GM23248 (cell line): ENCODE measurements around the gene CALM1. TPM values are rescaled to one million over a fixed set of nuclear protein-coding genes. Genes with fewer than 3 reads are reported as not detected.

ENCODE experiments used
- DNase-seq: peaks from one replicate; pipeline ENCODE4 v3.0.0-alpha.2; 2015
- H2AFZ ChIP-seq: fragments of 200-600 bp; sonication (generic); 2 replicates; pipeline ENCODE4 v1.6.1; 2016; ENCODE audit warnings: antibody characterized with exemption
- H3F3A ChIP-seq: fragments of 200-600 bp; sonication (generic); 2 replicates; pipeline ENCODE4 v1.6.1; 2016; ENCODE audit warnings: mild to moderate bottlenecking, antibody characterized with exemption, mixed run types; ENCODE audit not compliant: insufficient read depth
- H3K27ac ChIP-seq: fragments of 200-600 bp; sonication (generic); 2 replicates; pipeline ENCODE4 v1.5.1; 2016; ENCODE audit warnings: mild to moderate bottlenecking
- H3K27me3 ChIP-seq: fragments of 200-600 bp; sonication (generic); replicated peaks from 2 replicates; pipeline ENCODE4 v1.6.1; 2016; ENCODE audit warnings: mild to moderate bottlenecking; ENCODE audit not compliant: insufficient read depth
- H3K36me3 ChIP-seq: fragments of 200-600 bp; sonication (generic); 2 replicates; pipeline ENCODE4 v1.6.1; 2016; ENCODE audit warnings: low read depth, mild to moderate bottlenecking
- H3K4me1 ChIP-seq: fragments of 200-600 bp; sonication (generic); 2 replicates; pipeline ENCODE4 v1.6.1; 2016; ENCODE audit warnings: mild to moderate bottlenecking; ENCODE audit not compliant: insufficient read depth
- H3K4me2 ChIP-seq: fragments of 200-600 bp; sonication (generic); one replicate; pipeline ENCODE4 v1.6.1; 2016; ENCODE audit warnings: mild to moderate bottlenecking; ENCODE audit not compliant: unreplicated experiment
- H3K4me3 ChIP-seq: fragments of 200-600 bp; sonication (generic); 2 replicates; pipeline ENCODE4 v1.5.1; 2016; ENCODE audit warnings: mild to moderate bottlenecking
- H3K79me2 ChIP-seq: fragments of 200-600 bp; sonication (generic); 2 replicates; pipeline ENCODE4 v1.6.1; 2016; ENCODE audit warnings: mild to moderate bottlenecking; ENCODE audit not compliant: insufficient read depth
- H3K9ac ChIP-seq: fragments of 200-600 bp; sonication (generic); 2 replicates; pipeline ENCODE4 v1.6.1; 2016; ENCODE audit warnings: mild to moderate bottlenecking
- H3K9me2 ChIP-seq: fragments of 200-600 bp; sonication (generic); 2 replicates; pipeline ENCODE4 v1.6.1; 2016; ENCODE audit warnings: mixed run types, mild to moderate bottlenecking, moderate library complexity; ENCODE audit not compliant: insufficient read depth
- H3K9me3 ChIP-seq: fragments of 200-600 bp; sonication (generic); one replicate; pipeline ENCODE4 v1.6.1; 2017; ENCODE audit warnings: low read depth
- H4K20me1 ChIP-seq: fragments of 200-600 bp; sonication (generic); 2 replicates; pipeline ENCODE4 v1.6.0; 2016; ENCODE audit not compliant: insufficient read depth
- EZH2 ChIP-seq: fragments of 200-600 bp; sonication (generic); IDR thresholded peaks from 2 replicates; pipeline ENCODE4 v1.6.1; 2018; ENCODE audit warnings: antibody characterized with exemption, mild to moderate bottlenecking; ENCODE audit not compliant: insufficient read depth, poor library complexity, severe bottlenecking
- EZH2phosphoT487 ChIP-seq: fragments of 200-600 bp; sonication (generic); IDR thresholded peaks from 2 replicates; pipeline ENCODE4 v1.6.1; 2018; ENCODE audit warnings: antibody characterized with exemption, moderate library complexity, mild to moderate bottlenecking, low read depth; ENCODE audit not compliant: insufficient read depth
- WGBS, 2 experiments: methylation state at CpG; one replicate each; pipeline ENCODE4 v1.1.6; 2015 to 2017; ENCODE audit warnings: low lambda C conversion rate in 2 of 2, low coverage in 1 of 2; ENCODE audit errors: missing lambda C conversion rate in 2 of 2; 5-methylcytosine and 5-hydroxymethylcytosine counted together
- in situ Hi-C: fragments of 300-500 bp; cut with MboI; formaldehyde crosslinking; loops from 2 replicates; pipeline ENCODE4 v1.15.0; 2020
- polyA plus RNA-seq: library from polyadenylated mRNA; unstranded; fragments of >200 nt; fragmentation: Nextera tagmentation; extraction: Ambion mirVana; gene quantifications from 2 replicates; pipeline ENCODE4 v1.2.1, GENCODE V29; 2016
- total RNA-seq: library from RNA; depleted of rRNA; stranded (reverse); fragments of >200 nt; shearing (Covaris generic); gene quantifications from 2 replicates; pipeline ENCODE4 v1.2.3, GENCODE V29; 2014

Gene CALM1
- total and polyA plus RNA-seq, 2 experiments from 2014 or later = 281 to 782 TPM

DNA sequence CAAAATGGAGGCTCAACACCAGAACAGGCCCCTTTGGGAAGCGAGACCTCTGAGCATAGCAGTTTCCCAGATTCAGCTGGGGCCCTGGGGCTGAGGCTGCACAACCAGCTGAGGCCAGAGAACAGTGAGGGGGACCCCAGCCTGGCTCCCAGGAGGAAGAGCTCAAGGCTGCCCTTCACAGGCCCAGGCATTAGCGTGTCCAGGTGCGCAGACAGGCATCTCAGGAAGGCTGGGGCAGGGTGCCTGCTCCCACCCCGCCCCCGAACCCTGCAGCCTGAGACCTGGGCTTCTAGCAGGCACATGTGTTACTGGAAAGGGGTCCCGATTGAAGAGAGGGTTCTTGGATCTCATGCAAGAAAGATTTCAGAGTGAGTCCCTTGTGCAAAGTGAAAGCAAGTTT lies 27.2 kb downstream of the CALM1 start:
- Histone ChIP-seq H4K20me1 (no peaks in the 10 kb centered on the region), H3K4me2 (no peak overlapping the region), H3K4me3 (no peak overlapping the region), H3K9me3 (no peaks in the 10 kb centered on the region), H3K9me2 (no peaks in the 10 kb centered on the region), H3K27ac (no peak overlapping the region), H3F3A (peaks cover 4% of the 10 kb centered on the region; the same call in 1 of the 2 replicates), H3K27me3 (no peaks in the 10 kb centered on the region), H3K4me1 (peaks cover 5% of the 10 kb centered on the region; the same call in 1 of the 2 replicates), H3K36me3 (no peaks in the 10 kb centered on the region), H3K9ac (no peak overlapping the region), H3K79me2 (no peaks in the 10 kb centered on the region), H2AFZ (no peak overlapping the region)
- 90 to 91% methylated on average over 6 of the region's 6 CpGs for WGBS, 2 experiments
- TF ChIP-seq EZH2phosphoT487 (no peak), EZH2 (no peak)
- in situ Hi-C loops = no loop called here
- DNase-seq = no peak

DNA sequence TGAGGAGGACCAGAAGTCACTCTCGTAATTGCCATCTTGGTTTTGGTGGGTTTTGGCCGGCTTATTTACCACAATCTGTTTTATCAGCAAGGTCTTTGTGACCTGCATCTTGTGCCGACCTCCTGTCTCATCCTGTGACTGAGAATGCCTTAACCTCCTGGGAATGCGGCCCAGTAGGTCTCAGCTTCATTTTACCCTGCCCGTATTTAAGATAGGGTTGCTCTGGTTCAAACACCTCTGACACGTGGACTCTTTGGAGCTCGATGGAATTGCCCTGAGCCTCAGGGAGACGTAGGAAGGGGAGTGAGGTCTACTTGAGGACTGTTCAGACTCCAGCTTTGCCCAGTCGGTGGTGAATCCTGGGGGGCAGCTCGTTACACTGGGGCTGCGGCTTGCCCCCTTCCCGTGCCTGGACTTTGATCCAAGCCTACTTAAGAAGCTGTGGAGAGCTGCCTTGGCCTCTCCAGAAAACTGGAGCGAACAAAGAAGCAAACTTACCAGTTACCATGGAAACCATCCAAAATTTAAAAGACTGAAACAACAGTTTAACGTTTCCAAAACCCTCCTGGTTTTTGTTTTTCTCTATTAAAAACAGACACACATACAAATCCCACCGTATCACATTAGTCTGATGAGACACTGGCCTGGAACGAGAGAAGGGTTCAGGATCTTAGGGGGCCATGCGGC lies 28.0 kb downstream of the CALM1 start:
- WGBS, 2 experiments = 43 to 47% methylated on average over 17 of the region's 17 CpGs

DNA sequence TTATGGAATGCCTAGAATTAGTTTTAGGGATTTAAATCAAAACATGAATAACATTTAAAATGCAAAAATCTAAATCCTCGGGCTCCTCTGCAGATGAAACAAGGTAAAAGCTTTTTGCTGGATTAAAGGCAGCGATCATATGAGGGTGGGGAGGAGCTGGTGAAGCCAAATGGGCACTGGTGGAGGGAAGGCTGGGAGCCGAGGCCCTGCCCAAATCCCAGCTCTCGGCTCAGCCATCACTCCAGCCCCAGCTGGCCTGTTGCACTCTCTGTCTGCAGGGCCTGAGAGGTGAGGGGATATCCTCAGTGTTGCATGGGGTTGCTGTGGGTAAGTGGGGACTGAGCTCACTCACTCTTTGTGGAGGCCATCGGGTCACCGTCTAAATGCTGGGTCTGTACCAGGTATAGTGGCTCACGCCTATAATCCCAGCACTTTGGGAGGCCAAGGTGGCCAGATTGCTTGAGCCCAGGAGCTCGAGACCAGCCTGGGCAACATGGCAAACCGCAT lies 28.6 kb downstream of the CALM1 start:
- no peak for TF ChIP-seq EZH2
- TF ChIP-seq EZH2phosphoT487 = no peak
- no peaks in the 10 kb centered on the region for H3F3A ChIP-seq
- no peaks in the 10 kb centered on the region for H3K27me3 ChIP-seq
- H3K79me2 ChIP-seq = no peaks in the 10 kb centered on the region
- no peaks in the 10 kb centered on the region for H3K9me2 ChIP-seq
- DNase-seq = no peak
- H3K27ac ChIP-seq = no peak overlapping the region
- no peaks in the 10 kb centered on the region for H4K20me1 ChIP-seq
- H3K9ac ChIP-seq = no peak overlapping the region
- no peaks in the 10 kb centered on the region for H3K9me3 ChIP-seq
- H3K36me3 ChIP-seq = no peaks in the 10 kb centered on the region
- in situ Hi-C loops = no loop called here
- 69 to 71% methylated on average over 9 of the region's 9 CpGs for WGBS, 2 experiments
- no peaks in the 10 kb centered on the region for H3K4me1 ChIP-seq
- H3K4me3 ChIP-seq = no peak overlapping the region
- H2AFZ ChIP-seq = no peak overlapping the region
- H3K4me2 ChIP-seq = no peak overlapping the region

More for the DNA sequence above, 28.0 kb downstream of the CALM1 start:
- no peaks in the 10 kb centered on the region for H3K9me3 ChIP-seq
- TF ChIP-seq EZH2phosphoT487 = no peak
- TF ChIP-seq EZH2 = no peak
- H3K4me3 ChIP-seq = no peak overlapping the region
- no peaks in the 10 kb centered on the region for H3K36me3 ChIP-seq
- H3K27ac ChIP-seq = no peak overlapping the region
- no peaks in the 10 kb centered on the region for H4K20me1 ChIP-seq
- H3K79me2 ChIP-seq = no peaks in the 10 kb centered on the region
- H3K4me1 ChIP-seq = no peaks in the 10 kb centered on the region; the same call in 1 of the 2 replicates
- H3K4me2 ChIP-seq = no peak overlapping the region
- H3F3A ChIP-seq = no peaks in the 10 kb centered on the region; the same call in 1 of the 2 replicates
- in situ Hi-C loops = no loop called here
- H3K27me3 ChIP-seq = no peaks in the 10 kb centered on the region
- H3K9ac ChIP-seq = no peak overlapping the region
- H2AFZ ChIP-seq = no peak overlapping the region
- no peaks in the 10 kb centered on the region for H3K9me2 ChIP-seq
- no peak for DNase-seq

DNA sequence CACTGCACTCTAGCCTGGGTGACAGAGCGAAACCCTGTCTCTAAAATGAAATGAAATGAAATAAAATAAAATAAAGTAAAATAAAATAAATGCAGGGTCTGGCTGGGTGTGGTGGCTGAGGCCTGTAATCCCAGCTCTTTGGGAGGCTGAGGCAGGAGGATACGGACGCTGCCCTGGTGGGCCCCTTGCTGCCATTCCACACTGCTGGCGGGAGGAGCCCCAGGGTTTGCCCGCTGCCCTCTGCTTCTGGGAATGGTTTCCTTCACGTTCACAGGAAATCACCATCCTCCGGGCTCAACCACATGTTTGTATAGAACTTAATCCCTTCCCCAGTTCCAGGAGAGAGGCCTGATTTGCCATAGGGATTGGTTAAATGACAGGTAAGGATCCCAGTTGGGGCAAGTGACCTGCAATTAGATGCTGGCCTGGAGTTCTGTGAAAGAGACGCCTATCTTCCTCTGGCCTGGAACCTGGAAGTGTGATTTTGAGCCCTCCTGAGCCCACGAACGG lies 29.3 kb downstream of the CALM1 start:
- Histone ChIP-seq H3F3A (no peaks in the 10 kb centered on the region), H3K4me3 (no peak overlapping the region), H4K20me1 (no peaks in the 10 kb centered on the region), H3K9ac (no peak overlapping the region), H3K9me2 (no peaks in the 10 kb centered on the region), H3K4me2 (no peak overlapping the region), H3K4me1 (no peaks in the 10 kb centered on the region), H2AFZ (no peak overlapping the region), H3K27ac (no peak overlapping the region), H3K9me3 (no peaks in the 10 kb centered on the region), H3K79me2 (no peaks in the 10 kb centered on the region), H3K36me3 (no peaks in the 10 kb centered on the region), H3K27me3 (no peaks in the 10 kb centered on the region)
- DNase-seq = no peak
- 86 to 91% methylated on average over 10 of the region's 10 CpGs for WGBS, 2 experiments
- TF ChIP-seq EZH2phosphoT487 (no peak), EZH2 (no peak)
- in situ Hi-C loops = no loop called here

DNA sequence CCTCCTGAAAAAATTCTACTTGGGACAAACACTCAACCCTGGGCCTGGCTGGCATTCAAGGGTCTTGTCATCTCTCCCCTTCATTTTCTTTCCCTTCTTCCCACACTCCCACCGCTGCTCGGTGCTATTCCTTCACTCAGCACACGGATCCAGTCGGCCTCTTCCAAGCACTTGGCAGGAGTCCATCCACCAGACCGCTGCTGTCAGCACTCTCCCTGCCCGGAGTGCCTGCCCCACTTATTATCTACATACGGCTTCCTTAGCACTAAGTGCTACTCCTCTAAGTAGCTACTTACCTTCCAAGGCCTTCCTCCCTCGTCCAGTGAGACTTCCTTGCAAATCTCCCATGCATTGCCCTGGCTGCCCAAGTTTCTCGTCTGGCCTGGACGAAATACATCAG lies 29.8 kb downstream of the CALM1 start:
- in situ Hi-C loops = no loop called here
- Histone ChIP-seq H3F3A (no peaks in the 10 kb centered on the region), H2AFZ (no peak overlapping the region), H3K27ac (no peak overlapping the region), H3K36me3 (no peaks in the 10 kb centered on the region), H3K4me2 (no peak overlapping the region), H3K79me2 (no peaks in the 10 kb centered on the region), H3K4me1 (no peaks in the 10 kb centered on the region), H4K20me1 (no peaks in the 10 kb centered on the region), H3K9ac (no peak overlapping the region), H3K9me2 (no peaks in the 10 kb centered on the region), H3K4me3 (no peak overlapping the region), H3K27me3 (no peaks in the 10 kb centered on the region), H3K9me3 (no peaks in the 10 kb centered on the region)
- DNase-seq = peak; percentile 20
- no peak for TF ChIP-seq EZH2phosphoT487
- TF ChIP-seq EZH2 = no peak
- WGBS, 2 experiments = 38 to 45% methylated on average over 9 to 10 of the region's 10 CpGs
